Naive thymus-derived CD4-positive, alpha-beta T cell (primary cell): ENCODE measurements around the gene CFAP54. TPM values are rescaled to one million over a fixed set of nuclear protein-coding genes. Genes with fewer than 3 reads are reported as not detected.

Experiments
- ATAC-seq: fragments of 150-1000 bp; cut with Tn5 transposase; 2 replicates; pipeline ENCODE4 v1.10.0; 2021; ENCODE audit warnings: mild to moderate bottlenecking, moderate library complexity
- CTCF ChIA-PET: fragments of 350-600 bp; sonication (Branson Sonifier 250); formaldehyde crosslinking; loops from one replicate; lab custom pipeline; 2021; ENCODE audit warnings: antibody characterized with exemption; lab: Charles Lee
- POLR2A ChIA-PET: fragments of 350-600 bp; sonication (Branson Sonifier 250); formaldehyde crosslinking; loops from one replicate; lab custom pipeline; 2021; ENCODE audit warnings: antibody characterized with exemption, inconsistent platforms; lab: Charles Lee
- DNase-seq, 9 donors: peaks; one replicate each; pipeline versions ENCODE4 v3.0.0 to v3.0.0-alpha.2; 2020 to 2022; ENCODE audit warnings: mixed read lengths in 1 of 9
- H3K27ac ChIP-seq: one replicate; pipeline ENCODE4 v1.7.0; 2013; ENCODE audit warnings: mild to moderate bottlenecking, low read depth, low read length, moderate library complexity
- H3K27me3 ChIP-seq, 2 donors: one replicate each; pipeline ENCODE4 v1.7.0; 2013; ENCODE audit warnings: low read length in 2 of 2, mild to moderate bottlenecking in 2 of 2, moderate library complexity in 2 of 2; ENCODE audit not compliant: control insufficient read depth in 2 of 2, insufficient read depth in 2 of 2
- H3K36me3 ChIP-seq, 3 experiments: 1 replicate in 2 of 3; 2 replicates in 1 of 3; pipeline ENCODE4 v1.7.0; 2013; ENCODE audit warnings: low read length in 3 of 3, mild to moderate bottlenecking in 3 of 3, moderate library complexity in 1 of 3; ENCODE audit not compliant: insufficient read depth in 3 of 3, control insufficient read depth in 2 of 3
- H3K4me1 ChIP-seq, 2 donors: one replicate each; pipeline ENCODE4 v1.7.0; 2013; ENCODE audit warnings: low read length in 2 of 2, mild to moderate bottlenecking in 2 of 2, moderate library complexity in 1 of 2; ENCODE audit not compliant: control insufficient read depth in 2 of 2, insufficient read depth in 2 of 2
- H3K4me3 ChIP-seq: 2 replicates; pipeline ENCODE4 v1.7.0; 2013; ENCODE audit warnings: mild to moderate bottlenecking, low read length
- H3K9me3 ChIP-seq, 3 experiments: 1 replicate in 2 of 3; 2 replicates in 1 of 3; pipeline ENCODE4 v1.7.0; 2013; ENCODE audit warnings: low read length in 3 of 3; ENCODE audit not compliant: control insufficient read depth in 2 of 3
- H3K27ac Mint-ChIP-seq, 9 donors: one replicate each; pipeline ENCODE4 v1.8.0; 2020 to 2022; ENCODE audit warnings: mixed read lengths in 9 of 9, mild to moderate bottlenecking in 8 of 9, moderate library complexity in 5 of 9, inconsistent platforms in 2 of 9
- H3K27me3 Mint-ChIP-seq, 5 donors: one replicate each; pipeline ENCODE4 v1.8.0; 2021 to 2022; ENCODE audit warnings: mixed read lengths in 5 of 5, mild to moderate bottlenecking in 1 of 5
- H3K36me3 Mint-ChIP-seq, 5 donors: one replicate each; pipeline ENCODE4 v1.8.0; 2020 to 2022; ENCODE audit warnings: mixed read lengths in 5 of 5, mild to moderate bottlenecking in 3 of 5, inconsistent platforms in 1 of 5
- H3K4me1 Mint-ChIP-seq, 7 donors: one replicate each; pipeline ENCODE4 v1.8.0; 2020 to 2022; ENCODE audit warnings: mixed read lengths in 7 of 7, mild to moderate bottlenecking in 3 of 7, inconsistent platforms in 1 of 7
- H3K4me3 Mint-ChIP-seq, 10 donors: one replicate each; pipeline ENCODE4 v1.8.0; 2020 to 2022; ENCODE audit warnings: mild to moderate bottlenecking in 10 of 10, mixed read lengths in 10 of 10, moderate library complexity in 6 of 10, inconsistent platforms in 2 of 10
- H3K9me3 Mint-ChIP-seq, 11 donors: one replicate each; pipeline ENCODE4 v1.8.0; 2020 to 2022; ENCODE audit warnings: mixed read lengths in 11 of 11, mild to moderate bottlenecking in 4 of 11, inconsistent platforms in 1 of 11, moderate library complexity in 1 of 11
- intact Hi-C, 2 donors: fragments of 100-400 bp; cut with micrococcal nuclease; formaldehyde crosslinking; loops; one replicate each; pipeline ENCODE4 v1.15.1; 2023
- polyA plus RNA-seq, 2 donors: library from polyadenylated mRNA; unstranded; fragments of 300-500 nt; fragmentation: Illumina TruSeq; gene quantifications; one replicate each; pipeline ENCODE4 v1.2.3, GENCODE V29; 2021
- total RNA-seq, 6 experiments: library from RNA in 5 of 6; stranded (reverse) in 5 of 6; gene quantifications; 1 replicate in 5 of 6; 2 replicates in 1 of 6; pipeline ENCODE4 v1.2.3 and lab custom pipeline; 2021 to 2026

Gene CFAP54
- total and polyA plus RNA-seq, 7 experiments from 2014 or later, result 0.07 to 0.93 (median 0.27) TPM; not detected in 1

DNA sequence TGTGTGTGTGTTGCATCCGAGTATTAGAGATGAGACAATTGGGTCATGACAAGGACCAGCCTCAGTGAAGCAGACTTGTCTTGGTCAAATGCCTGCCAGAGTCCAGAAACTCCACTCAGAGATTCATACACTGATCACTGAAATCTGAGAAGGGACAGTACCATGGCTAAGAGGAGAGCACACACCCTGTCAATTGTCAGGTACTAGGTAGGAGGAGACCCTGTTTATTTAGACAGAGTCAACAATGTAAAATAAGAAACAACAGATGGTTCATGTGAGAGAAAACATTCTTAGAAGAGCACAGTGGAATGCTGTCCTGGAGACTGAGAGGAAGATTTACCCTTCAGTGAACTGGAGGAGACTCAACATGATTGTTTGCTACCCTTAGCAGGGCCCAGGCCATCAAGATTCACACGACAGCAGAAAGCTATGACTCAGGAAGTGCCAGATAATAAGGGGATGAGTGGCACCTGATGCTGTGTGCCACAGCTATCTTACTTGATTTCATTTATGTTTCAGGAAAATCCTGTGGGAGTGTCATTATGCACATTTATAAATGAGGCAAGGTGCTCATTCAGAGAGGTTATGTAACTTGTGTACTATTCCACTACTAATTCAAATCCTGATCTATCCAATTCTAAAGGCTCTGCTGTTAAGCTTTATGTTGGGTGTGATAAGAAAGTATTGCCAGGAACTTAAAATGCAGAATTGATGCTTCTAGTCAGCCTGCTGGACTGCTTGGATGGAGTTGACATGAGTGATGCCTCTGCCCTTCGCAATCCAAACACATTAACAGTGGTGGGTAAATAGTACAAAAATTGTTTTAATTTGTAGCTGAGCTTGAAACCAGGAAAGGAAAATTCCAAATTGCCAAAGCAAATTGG lies 281.1 kb downstream of the CFAP54 start:
- Mint-ChIP-seq H3K27ac (no peak overlapping the region), H3K27me3 (peaks cover 3 to 15% (median 8%) of the 10 kb centered on the region in 5 donors), H3K4me3 (no peak overlapping the region), H3K36me3 (no peaks in the 10 kb centered on the region), H3K9me3 (peaks cover 0 to 4% (median 0%) of the 10 kb centered on the region in 11 donors), H3K4me1 (no peaks in the 10 kb centered on the region)
- Histone ChIP-seq H3K27ac (no peak overlapping the region), H3K36me3 (no peaks in the 10 kb centered on the region), H3K27me3 (no peaks in the 10 kb centered on the region), H3K9me3 (no peaks in the 10 kb centered on the region), H3K4me1 (no peaks in the 10 kb centered on the region), H3K4me3 (no peak overlapping the region)
- no peak for DNase-seq
- ChIA-PET CTCF (no interaction called here), POLR2A (no interaction called here)
- ATAC-seq, result no peak
- intact Hi-C loops, result no loop called here

DNA sequence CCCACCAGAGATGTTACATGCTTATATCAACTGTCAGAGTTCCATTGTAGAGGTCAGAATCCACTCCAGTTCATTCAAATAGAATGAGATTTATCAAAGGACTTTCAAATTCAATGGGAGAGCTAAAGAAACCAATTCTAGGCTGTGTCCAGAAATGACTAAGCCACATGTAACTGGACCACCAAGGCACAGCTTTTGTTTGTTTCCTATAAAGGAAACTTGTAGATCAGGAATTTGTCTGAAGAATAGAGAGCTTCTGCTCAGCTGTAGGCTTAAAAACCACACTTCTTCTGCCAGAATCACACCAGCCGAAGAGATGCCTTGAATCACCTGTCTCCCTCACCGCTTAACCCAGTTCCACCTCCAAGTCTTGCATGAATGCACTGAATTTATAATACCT lies 283.7 kb downstream of the CFAP54 start:
- Mint-ChIP-seq H3K27ac (no peak overlapping the region), H3K4me1 (no peaks in the 10 kb centered on the region), H3K36me3 (no peaks in the 10 kb centered on the region), H3K9me3 (peaks cover 0 to 4% (median 0%) of the 10 kb centered on the region in 11 donors), H3K4me3 (no peak overlapping the region), H3K27me3 (peaks cover 0 to 2% (median 0%) of the 10 kb centered on the region in 5 donors)
- Histone ChIP-seq H3K9me3 (no peaks in the 10 kb centered on the region), H3K36me3 (no peaks in the 10 kb centered on the region), H3K4me3 (no peak overlapping the region), H3K27me3 (no peaks in the 10 kb centered on the region), H3K4me1 (no peaks in the 10 kb centered on the region), H3K27ac (no peak overlapping the region)
- ATAC-seq, result no peak
- POLR2A ChIA-PET, result no interaction called here
- DNase-seq, result no peak
- intact Hi-C loops, result no loop called here
- CTCF ChIA-PET, result no interaction called here

DNA sequence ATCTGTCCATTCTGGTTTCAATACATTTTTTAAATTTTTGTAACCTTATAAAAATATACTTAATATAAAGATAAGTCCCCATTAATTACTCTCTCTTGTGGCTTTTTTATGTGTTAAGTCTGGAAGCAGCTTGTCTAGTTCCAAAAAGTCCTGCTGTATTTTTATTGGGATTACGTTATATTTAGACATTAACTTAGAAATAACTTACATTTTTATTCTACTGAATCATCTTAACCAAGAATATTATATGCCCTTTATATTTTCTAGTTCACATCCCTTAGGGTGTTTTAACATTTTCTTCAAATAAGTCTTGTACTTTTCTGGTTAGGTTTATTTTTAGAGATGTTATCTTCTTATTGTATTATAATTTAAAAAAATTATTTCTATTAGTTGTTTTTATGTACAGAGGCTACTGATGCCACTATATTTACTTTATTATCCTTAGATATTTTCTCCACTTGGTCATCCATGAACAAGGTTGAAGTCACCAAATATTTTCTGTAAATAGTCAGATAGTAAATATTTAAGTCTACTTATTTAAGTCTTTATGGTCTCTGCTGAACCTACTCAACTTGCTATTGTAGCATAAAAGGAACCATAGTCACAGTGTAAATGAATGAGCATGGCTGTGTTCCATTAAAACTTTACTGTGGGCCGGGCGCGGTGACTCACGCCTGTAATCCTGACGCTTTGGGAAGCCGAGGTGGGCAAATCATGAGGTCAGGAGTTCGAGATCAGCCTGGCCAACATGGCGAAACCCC lies 285.3 kb downstream of the CFAP54 start:
- DNase-seq (no peak), ATAC-seq (no peak)
- Mint-ChIP-seq H3K4me1 (no peaks in the 10 kb centered on the region), H3K9me3 (peaks cover 0 to 4% (median 0%) of the 10 kb centered on the region in 11 donors), H3K4me3 (no peak overlapping the region), H3K27me3 (peaks cover 0 to 2% (median 0%) of the 10 kb centered on the region in 5 donors), H3K27ac (no peak overlapping the region), H3K36me3 (no peaks in the 10 kb centered on the region)
- ChIA-PET CTCF (no interaction called here), POLR2A (no interaction called here)
- Histone ChIP-seq H3K4me1 (no peaks in the 10 kb centered on the region), H3K27ac (no peak overlapping the region), H3K9me3 (no peaks in the 10 kb centered on the region), H3K4me3 (no peak overlapping the region), H3K36me3 (no peaks in the 10 kb centered on the region), H3K27me3 (no peaks in the 10 kb centered on the region)
- intact Hi-C loops, result no loop called here

DNA sequence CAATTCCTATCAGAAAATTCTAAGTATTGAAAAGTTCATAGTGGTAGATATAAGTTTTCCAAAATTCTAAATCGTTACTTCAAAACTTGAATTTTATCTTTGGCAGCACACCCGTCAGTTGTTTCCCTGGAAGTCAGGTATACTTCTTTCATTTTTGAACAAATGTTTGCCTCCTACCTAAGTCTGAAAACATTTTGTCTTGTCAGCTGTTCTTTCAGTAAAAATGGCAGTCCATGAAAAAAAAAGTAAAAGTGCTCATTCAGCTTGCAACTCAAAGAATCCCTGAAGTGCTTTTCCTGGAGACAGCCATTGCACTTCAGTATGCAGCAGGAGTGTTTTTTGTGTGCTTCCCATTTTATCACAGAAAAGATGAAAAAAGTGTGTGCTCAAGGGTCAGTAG lies 287.5 kb downstream of the CFAP54 start:
- H3K27ac Mint-ChIP-seq, result no peak overlapping the region
- H3K4me1 ChIP-seq, result no peaks in the 10 kb centered on the region
- POLR2A ChIA-PET, result no interaction called here
- no peak overlapping the region for H3K4me3 Mint-ChIP-seq
- no peaks in the 10 kb centered on the region for H3K36me3 Mint-ChIP-seq
- H3K27me3 ChIP-seq, result no peaks in the 10 kb centered on the region
- H3K27ac ChIP-seq, result no peak overlapping the region
- no peaks in the 10 kb centered on the region for H3K4me1 Mint-ChIP-seq
- intact Hi-C loops, result no loop called here
- no peaks in the 10 kb centered on the region for H3K36me3 ChIP-seq
- no peaks in the 10 kb centered on the region for H3K9me3 ChIP-seq
- DNase-seq (no peak), ATAC-seq (no peak)
- CTCF ChIA-PET, result no interaction called here
- peaks cover 0 to 4% (median 0%) of the 10 kb centered on the region in 11 donors for H3K9me3 Mint-ChIP-seq
- H3K4me3 ChIP-seq, result no peak overlapping the region
- H3K27me3 Mint-ChIP-seq, result peaks cover 0 to 2% (median 0%) of the 10 kb centered on the region in 5 donors

DNA sequence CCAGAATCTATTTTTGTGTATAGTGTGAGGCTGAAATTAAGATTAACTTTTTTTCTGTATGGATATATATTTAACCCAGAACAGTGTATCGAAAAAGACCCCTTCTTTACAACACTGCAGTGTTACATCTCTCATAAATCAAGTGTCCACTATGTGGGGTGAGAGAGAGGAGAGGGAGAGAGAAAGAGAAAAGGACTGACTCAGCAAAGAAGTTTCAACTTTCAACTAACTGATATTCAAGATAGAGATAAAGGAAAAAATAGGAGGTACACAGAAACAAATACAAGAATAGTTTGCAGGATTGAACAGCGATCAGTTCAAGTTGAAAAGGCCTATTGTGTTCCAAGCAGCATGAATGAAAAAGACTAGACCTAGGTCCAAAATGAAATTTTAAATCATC lies 291.0 kb downstream of the CFAP54 start:
- ChIA-PET CTCF (no interaction called here), POLR2A (no interaction called here)
- Mint-ChIP-seq H3K27me3 (peaks cover 0 to 2% (median 0%) of the 10 kb centered on the region in 5 donors), H3K4me3 (no peak overlapping the region), H3K9me3 (peaks cover 0 to 2% (median 0%) of the 10 kb centered on the region in 11 donors), H3K36me3 (no peaks in the 10 kb centered on the region), H3K4me1 (no peaks in the 10 kb centered on the region), H3K27ac (no peak overlapping the region)
- DNase-seq, result no peak
- H3K36me3 ChIP-seq, result no peaks in the 10 kb centered on the region
- no peak overlapping the region for H3K4me3 ChIP-seq
- ATAC-seq, result no peak
- no peaks in the 10 kb centered on the region for H3K4me1 ChIP-seq
- H3K27me3 ChIP-seq, result no peaks in the 10 kb centered on the region
- no peak overlapping the region for H3K27ac ChIP-seq
- no peaks in the 10 kb centered on the region for H3K9me3 ChIP-seq
- intact Hi-C loops, result no loop called here

DNA sequence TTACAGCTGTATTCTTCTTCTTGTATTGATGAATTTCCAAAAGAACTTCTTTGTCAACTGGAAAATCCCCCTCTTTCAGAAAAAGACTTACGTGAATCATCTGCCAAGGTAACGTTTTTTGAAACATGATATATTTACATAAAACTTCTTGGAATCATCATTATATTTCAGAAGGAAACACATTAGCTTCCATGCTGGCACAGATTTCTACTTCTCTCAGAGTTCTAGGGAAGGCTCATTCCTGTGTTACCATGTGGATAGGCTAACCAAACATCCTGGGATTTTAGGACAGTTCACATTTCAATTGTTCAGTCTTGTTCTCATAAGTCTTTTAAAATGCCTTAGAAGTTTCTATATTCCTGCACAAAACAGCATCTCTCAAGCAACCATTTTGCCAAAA lies 297.4 kb downstream of the CFAP54 start:
- Mint-ChIP-seq H3K36me3 (no peaks in the 10 kb centered on the region), H3K27me3 (peaks cover 0 to 8% (median 4%) of the 10 kb centered on the region in 5 donors), H3K9me3 (no peaks in the 10 kb centered on the region), H3K27ac (no peak overlapping the region), H3K4me3 (no peak overlapping the region), H3K4me1 (no peaks in the 10 kb centered on the region)
- intact Hi-C loops, result no loop called here
- no peak overlapping the region for H3K27ac ChIP-seq
- POLR2A ChIA-PET, result no interaction called here
- ATAC-seq (no peak), DNase-seq (no peak)
- CTCF ChIA-PET, result no interaction called here
- H3K4me3 ChIP-seq, result no peak overlapping the region
- no peaks in the 10 kb centered on the region for H3K36me3 ChIP-seq
- H3K9me3 ChIP-seq, result no peaks in the 10 kb centered on the region
- no peaks in the 10 kb centered on the region for H3K4me1 ChIP-seq
- no peaks in the 10 kb centered on the region for H3K27me3 ChIP-seq
